IMR-90 (cell line): ENCODE results near the gene COL4A1.

ENCODE experiments used
- CTCF ChIP-seq: conservative IDR thresholded peaks from 2 replicates; pipeline ENCODE4 v1.5.1; 2012; ENCODE audit warnings: mild to moderate bottlenecking, low read depth, low read length, improper control_type of control experiment
- MAFK ChIP-seq: IDR thresholded peaks from 2 replicates; pipeline ENCODE4 v1.6.1; 2012; ENCODE audit warnings: low read depth, low read length, improper control_type of control experiment
- MAZ ChIP-seq: IDR thresholded peaks from 2 replicates; pipeline ENCODE4 v1.6.1; 2012; ENCODE audit warnings: low read depth, mild to moderate bottlenecking, low read length, improper control_type of control experiment, moderate library complexity, borderline replicate concordance
- MXI1 ChIP-seq: IDR thresholded peaks from 2 replicates; pipeline ENCODE4 v1.6.1; 2012; ENCODE audit warnings: low read depth, mild to moderate bottlenecking, low read length, moderate library complexity, borderline replicate concordance
- RAD21 ChIP-seq: IDR thresholded peaks from 2 replicates; pipeline ENCODE4 v1.6.1; 2012; ENCODE audit warnings: low read length, improper control_type of control experiment
- RCOR1 ChIP-seq: IDR thresholded peaks from 2 replicates; pipeline ENCODE4 v1.6.1; 2012; ENCODE audit warnings: mild to moderate bottlenecking, low read length, improper control_type of control experiment; ENCODE audit not compliant: insufficient replicate concordance
- USF2 ChIP-seq: fragments of 150-350 bp; IDR thresholded peaks from 2 replicates; pipeline ENCODE4 v1.6.1; 2017; ENCODE audit warnings: mild to moderate bottlenecking, antibody characterized with exemption, low read length, low read depth

- TF ChIP-seq CTCF (0 out of 2 replicates have a peak, but pooled peaks have one; percentile 17), MAFK (no peak), RAD21 (no peak), MAZ (no peak), RCOR1 (no peak), USF2 (no peak), MXI1 (no peak)
Measured at GRCh38 chr13:110352735-110353134, 45.8 kb upstream of the COL4A1 start.
